HepG2 (cell line): Measurements from ENCODE around the gene RPL11. TPM values are rescaled to one million over a fixed set of nuclear protein-coding genes. Genes with fewer than 3 reads are reported as not detected.
A peak's percentile ranks its signal among the peaks of the same experiment; 100 is the strongest.

Source experiments
- DDIT3 ChIP-seq: sonication (generic); formaldehyde crosslinking; IDR thresholded peaks from 2 replicates; pipeline ENCODE4 v1.4.0; 2020; ENCODE audit warnings: mild to moderate bottlenecking, missing genetic modification reagents
- FOXP4 ChIP-seq: sonication (generic); formaldehyde crosslinking; IDR thresholded peaks from 2 replicates; pipeline ENCODE4 v1.4.0; 2020; ENCODE audit warnings: missing genetic modification reagents
- ISL2 ChIP-seq: sonication (generic); formaldehyde crosslinking; IDR thresholded peaks from 2 replicates; pipeline ENCODE4 v1.5.0; 2020; ENCODE audit warnings: missing genetic modification reagents
- MED13 ChIP-seq: sonication (generic); formaldehyde crosslinking; IDR thresholded peaks from 2 replicates; pipeline ENCODE4 v1.5.0; 2020; ENCODE audit warnings: missing genetic modification reagents
- NFKB2 ChIP-seq: sonication (generic); formaldehyde crosslinking; IDR thresholded peaks from 2 replicates; pipeline ENCODE4 v1.4.0; 2020; ENCODE audit warnings: missing genetic modification reagents, borderline replicate concordance
- ZBTB42 ChIP-seq: sonication (generic); formaldehyde crosslinking; IDR thresholded peaks from 2 replicates; pipeline ENCODE4 v1.5.0; 2020; ENCODE audit warnings: mild to moderate bottlenecking, missing genetic modification reagents
- ZNF12 ChIP-seq: sonication (generic); formaldehyde crosslinking; IDR thresholded peaks from 2 replicates; pipeline ENCODE4 v1.5.0; 2020; ENCODE audit warnings: missing genetic modification reagents
- ZNF124 ChIP-seq: sonication (generic); formaldehyde crosslinking; IDR thresholded peaks from 2 replicates; pipeline ENCODE4 v1.4.0; 2020; ENCODE audit warnings: missing genetic modification reagents
- ZNF138 ChIP-seq: sonication (generic); formaldehyde crosslinking; IDR thresholded peaks from 2 replicates; pipeline ENCODE4 v1.5.0; 2020; ENCODE audit warnings: mild to moderate bottlenecking, low read depth, missing genetic modification reagents
- ZNF331 ChIP-seq: sonication (generic); formaldehyde crosslinking; IDR thresholded peaks from 2 replicates; pipeline ENCODE4 v1.4.0; 2020; ENCODE audit warnings: missing genetic modification reagents
- ZNF430 ChIP-seq: sonication (generic); formaldehyde crosslinking; IDR thresholded peaks from 2 replicates; pipeline ENCODE4 v1.9.0; 2021; ENCODE audit warnings: mild to moderate bottlenecking, missing genetic modification reagents
- ZNF530 ChIP-seq: sonication (generic); formaldehyde crosslinking; IDR thresholded peaks from 2 replicates; pipeline ENCODE4 v1.5.0; 2020; ENCODE audit warnings: low read depth, mild to moderate bottlenecking, missing genetic modification reagents
- ZNF597 ChIP-seq: sonication (generic); formaldehyde crosslinking; IDR thresholded peaks from 2 replicates; pipeline ENCODE4 v1.5.0; 2020; ENCODE audit warnings: missing genetic modification reagents
- ZNF792 ChIP-seq: IDR thresholded peaks from 2 replicates; pipeline ENCODE4 v1.6.1; 2016
- polyA plus RNA-seq, 8 experiments: library from polyadenylated mRNA; depleted of rRNA in 3 of 8; stranded (reverse) in 7 of 8; unstranded in 1 of 8; fragments of >200 nt; fragmentation: Illumina TruSeq in 4 of 8; extraction: Trizol in 4 of 8; gene quantifications; 2 replicates each; pipeline versions ENCODE4 v1.2.1 to v1.2.3, GENCODE V29; 2011 to 2016; ENCODE audit warnings: low read depth in 4 of 8, missing spikeins in 1 of 8, mixed read lengths in 1 of 8; ENCODE audit not compliant: insufficient read depth in 1 of 8
- total RNA-seq, 5 experiments: library from RNA; depleted of rRNA; stranded (reverse); fragments of >200 nt; fragmentation: Illumina TruSeq; extraction: Trizol; gene quantifications; 2 replicates each; pipeline ENCODE4 v1.2.3, GENCODE V29; 2016; ENCODE audit warnings: low read depth in 1 of 5
- TF ChIP-seq, protein P1 (sequence below): sonication (generic); formaldehyde crosslinking; IDR thresholded peaks from 2 replicates; pipeline ENCODE4 v1.4.0; 2020; ENCODE audit warnings: mild to moderate bottlenecking, missing genetic modification reagents, borderline replicate concordance
- TF ChIP-seq, protein P2 (sequence below): sonication (generic); formaldehyde crosslinking; IDR thresholded peaks from 2 replicates; pipeline ENCODE4 v1.4.0; 2020; ENCODE audit warnings: mild to moderate bottlenecking, missing genetic modification reagents, borderline replicate concordance

RPL11 gene
- total and polyA plus RNA-seq, 2 of the 13 experiments (the other 11 are each of a cell fraction or from before 2014, with no cell fraction given), result 1,682 to 2,010 TPM

DNA sequence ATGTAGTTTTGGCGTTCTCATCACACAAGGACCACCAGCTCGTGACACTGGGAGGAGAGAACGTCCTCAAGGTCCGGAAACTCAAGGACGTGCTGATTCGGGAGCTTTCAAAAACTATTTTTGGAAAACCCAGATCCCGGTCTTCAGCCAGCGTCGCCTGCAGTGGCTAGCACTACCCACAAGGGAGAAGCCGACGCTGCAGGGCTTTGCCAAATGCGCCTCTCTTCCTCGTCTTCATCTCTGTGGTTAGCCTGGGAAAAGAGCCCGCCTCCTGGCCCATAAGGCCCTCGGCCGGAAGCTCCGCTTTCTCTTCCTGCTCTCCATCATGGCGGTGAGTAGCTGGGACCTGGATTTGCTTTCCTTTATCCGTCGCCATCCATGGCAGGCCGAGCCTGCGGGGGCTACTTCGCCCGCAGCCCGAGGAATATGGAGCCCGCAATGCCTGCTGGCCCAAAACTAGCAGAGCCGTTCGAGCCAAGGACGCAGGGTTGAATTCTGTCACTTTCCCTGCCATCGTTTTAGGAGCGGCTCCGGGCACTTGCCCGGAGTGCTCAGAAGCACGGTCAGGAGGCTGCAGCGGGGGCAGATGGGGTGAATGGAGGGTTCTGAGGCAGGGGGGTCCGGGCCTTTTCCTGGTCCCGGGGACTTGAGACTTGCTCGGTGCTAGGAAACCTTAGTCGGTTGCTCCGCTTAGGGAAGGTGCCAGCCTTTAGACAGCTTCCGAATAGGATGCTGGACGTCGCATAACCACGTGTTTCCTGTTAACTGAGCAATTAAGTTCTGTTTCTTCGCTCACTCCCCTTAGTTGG is at the start of gene RPL11 (continued):
- TF ChIP-seq ZNF792 (CRISPR knock-in tag) (no peak), ZNF138 (CRISPR knock-in tag) (peak; percentile 76; the same call in 1 of the 2 replicates), ZNF530 (CRISPR knock-in tag) (no peak), MED13 (CRISPR knock-in tag) (0 out of 2 replicates have a peak, but pooled peaks have one; percentile 5), ZNF430 (CRISPR knock-in tag) (peak; percentile 91), ZNF597 (no peak), ZNF124 (CRISPR knock-in tag) (peak; percentile 76), DDIT3 (CRISPR knock-in tag) (no peak), ZBTB42 (CRISPR knock-in tag) (0 out of 2 replicates have a peak, but pooled peaks have one; percentile 36), ISL2 (peak; percentile 57), FOXP4 (CRISPR knock-in tag) (0 out of 2 replicates have a peak, but pooled peaks have one; percentile 13), NFKB2 (CRISPR knock-in tag) (peak; percentile 63; the same call in 1 of the 2 replicates), ZNF331 (CRISPR knock-in tag) (peak; percentile 50; the same call in 1 of the 2 replicates), ZNF12 (CRISPR knock-in tag) (no peak)
- TF ChIP-seq, protein P1, sequence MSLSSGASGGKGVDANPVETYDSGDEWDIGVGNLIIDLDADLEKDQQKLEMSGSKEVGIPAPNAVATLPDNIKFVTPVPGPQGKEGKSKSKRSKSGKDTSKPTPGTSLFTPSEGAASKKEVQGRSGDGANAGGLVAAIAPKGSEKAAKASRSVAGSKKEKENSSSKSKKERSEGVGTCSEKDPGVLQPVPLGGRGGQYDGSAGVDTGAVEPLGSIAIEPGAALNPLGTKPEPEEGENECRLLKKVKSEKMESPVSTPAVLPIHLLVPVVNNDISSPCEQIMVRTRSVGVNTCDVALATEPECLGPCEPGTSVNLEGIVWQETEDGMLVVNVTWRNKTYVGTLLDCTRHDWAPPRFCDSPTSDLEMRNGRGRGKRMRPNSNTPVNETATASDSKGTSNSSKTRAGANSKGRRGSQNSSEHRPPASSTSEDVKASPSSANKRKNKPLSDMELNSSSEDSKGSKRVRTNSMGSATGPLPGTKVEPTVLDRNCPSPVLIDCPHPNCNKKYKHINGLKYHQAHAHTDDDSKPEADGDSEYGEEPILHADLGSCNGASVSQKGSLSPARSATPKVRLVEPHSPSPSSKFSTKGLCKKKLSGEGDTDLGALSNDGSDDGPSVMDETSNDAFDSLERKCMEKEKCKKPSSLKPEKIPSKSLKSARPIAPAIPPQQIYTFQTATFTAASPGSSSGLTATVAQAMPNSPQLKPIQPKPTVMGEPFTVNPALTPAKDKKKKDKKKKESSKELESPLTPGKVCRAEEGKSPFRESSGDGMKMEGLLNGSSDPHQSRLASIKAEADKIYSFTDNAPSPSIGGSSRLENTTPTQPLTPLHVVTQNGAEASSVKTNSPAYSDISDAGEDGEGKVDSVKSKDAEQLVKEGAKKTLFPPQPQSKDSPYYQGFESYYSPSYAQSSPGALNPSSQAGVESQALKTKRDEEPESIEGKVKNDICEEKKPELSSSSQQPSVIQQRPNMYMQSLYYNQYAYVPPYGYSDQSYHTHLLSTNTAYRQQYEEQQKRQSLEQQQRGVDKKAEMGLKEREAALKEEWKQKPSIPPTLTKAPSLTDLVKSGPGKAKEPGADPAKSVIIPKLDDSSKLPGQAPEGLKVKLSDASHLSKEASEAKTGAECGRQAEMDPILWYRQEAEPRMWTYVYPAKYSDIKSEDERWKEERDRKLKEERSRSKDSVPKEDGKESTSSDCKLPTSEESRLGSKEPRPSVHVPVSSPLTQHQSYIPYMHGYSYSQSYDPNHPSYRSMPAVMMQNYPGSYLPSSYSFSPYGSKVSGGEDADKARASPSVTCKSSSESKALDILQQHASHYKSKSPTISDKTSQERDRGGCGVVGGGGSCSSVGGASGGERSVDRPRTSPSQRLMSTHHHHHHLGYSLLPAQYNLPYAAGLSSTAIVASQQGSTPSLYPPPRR (CRISPR knock-in tag), result peak; percentile 13; the same call in 1 of the 2 replicates
- TF ChIP-seq, protein P2, sequence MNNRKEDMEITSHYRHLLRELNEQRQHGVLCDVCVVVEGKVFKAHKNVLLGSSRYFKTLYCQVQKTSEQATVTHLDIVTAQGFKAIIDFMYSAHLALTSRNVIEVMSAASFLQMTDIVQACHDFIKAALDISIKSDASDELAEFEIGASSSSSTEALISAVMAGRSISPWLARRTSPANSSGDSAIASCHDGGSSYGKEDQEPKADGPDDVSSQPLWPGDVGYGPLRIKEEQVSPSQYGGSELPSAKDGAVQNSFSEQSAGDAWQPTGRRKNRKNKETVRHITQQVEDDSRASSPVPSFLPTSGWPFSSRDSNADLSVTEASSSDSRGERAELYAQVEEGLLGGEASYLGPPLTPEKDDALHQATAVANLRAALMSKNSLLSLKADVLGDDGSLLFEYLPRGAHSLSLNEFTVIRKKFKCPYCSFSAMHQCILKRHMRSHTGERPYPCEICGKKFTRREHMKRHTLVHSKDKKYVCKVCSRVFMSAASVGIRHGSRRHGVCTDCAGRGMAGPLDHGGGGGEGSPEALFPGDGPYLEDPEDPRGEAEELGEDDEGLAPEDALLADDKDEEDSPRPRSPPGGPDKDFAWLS (CRISPR knock-in tag), result no peak
